ENCODE measurements around the gene NSG1.

Gene NSG1

GRCh38 chr4:4368809-4369580 is 17.9 kb upstream of the NSG1 start:
- FAIRE-seq (no peak), DNase-seq (ENCODE audit: low spot score) (no peak)

- DNase-seq (ENCODE audit: low spot score) (no peak), FAIRE-seq (no peak)
These were observed 12.4 kb upstream of the NSG1 start for GRCh38 chr4:4374388-4375098.

- no peak for FAIRE-seq
- DNase-seq (ENCODE audit: low spot score) = no peak
These were observed 10.8 kb upstream of the NSG1 start for GRCh38 chr4:4376074-4376473.

- FAIRE-seq = no peak
- DNase-seq (ENCODE audit: low spot score) = no peak
These were observed 9.7 kb upstream of the NSG1 start for GRCh38 chr4:4377191-4377590.

- DNase-seq (ENCODE audit: low spot score) = no peak
- FAIRE-seq = no peak
These were observed 9.0 kb upstream of the NSG1 start for GRCh38 chr4:4377732-4378460.

GRCh38 chr4:4379540-4380087 is 7.3 kb upstream of the NSG1 start:
- no peak for FAIRE-seq

GRCh38 chr4:4383085-4383484 is 3.8 kb upstream of the NSG1 start:
- DNase-seq (ENCODE audit: low spot score) (no peak), FAIRE-seq (no peak)

More at GRCh38 chr4:4379540-4380087, 7.3 kb upstream of the NSG1 start:
- no peak for DNase-seq (ENCODE audit: low spot score)

- FAIRE-seq (no peak), DNase-seq (ENCODE audit: low spot score) (no peak)
These were observed 2.1 kb upstream of the NSG1 start for GRCh38 chr4:4384837-4385236.

GRCh38 chr4:4385729-4386295 is 1.1 kb upstream of the NSG1 start:
- no peak for DNase-seq (ENCODE audit: low spot score)
- no peak for FAIRE-seq

GRCh38 chr4:4386296-4386735 is 586 bp upstream of the NSG1 start:
- DNase-seq (ENCODE audit: low spot score) (no peak), FAIRE-seq (no peak)

- FAIRE-seq = no peak
- no peak for DNase-seq (ENCODE audit: low spot score)
These were observed 819 bp downstream of the NSG1 start for GRCh38 chr4:4387531-4388310.

- FAIRE-seq (no peak), DNase-seq (ENCODE audit: low spot score) (no peak)
These were observed 1.4 kb downstream of the NSG1 start for GRCh38 chr4:4388311-4388790.

- no peak for DNase-seq (ENCODE audit: low spot score)
- FAIRE-seq = no peak
These were observed 2.1 kb downstream of the NSG1 start for GRCh38 chr4:4388836-4389575.

- FAIRE-seq (no peak), DNase-seq (ENCODE audit: low spot score) (no peak)
These were observed 3.1 kb downstream of the NSG1 start for GRCh38 chr4:4390046-4390445.

- DNase-seq (ENCODE audit: low spot score) (no peak), FAIRE-seq (no peak)
These were observed 3.8 kb downstream of the NSG1 start for GRCh38 chr4:4390515-4391240.

GRCh38 chr4:4391866-4392265 is 5.0 kb downstream of the NSG1 start:
- FAIRE-seq = no peak
- no peak for DNase-seq (ENCODE audit: low spot score)

GRCh38 chr4:4392501-4393183 is 5.7 kb downstream of the NSG1 start:
- no peak for FAIRE-seq
- DNase-seq (ENCODE audit: low spot score) = no peak

- FAIRE-seq = no peak
- peak; percentile 45 for DNase-seq (ENCODE audit: low spot score)
These were observed 7.7 kb downstream of the NSG1 start for GRCh38 chr4:4394644-4395043.

GRCh38 chr4:4395371-4395770 is 8.5 kb downstream of the NSG1 start:
- no peak for FAIRE-seq
- DNase-seq (ENCODE audit: low spot score) = no peak

Data from RCC 7860 (cell line).